RWPE2 (cell line): ENCODE results near the gene CACNA2D4.

Experiments
- ATAC-seq: fragments of 200-7000 bp; cut with Tn5 transposase; 3 replicates; pipeline ENCODE4 v1.9.1; 2021; ENCODE audit warnings: low read depth
- DNase-seq: peaks from one replicate; pipeline ENCODE4 v3.0.0-alpha.2; 2020; ENCODE audit warnings: low spot score
- H3K27ac ChIP-seq: fragments of 450-650 bp; 2 replicates; pipeline ENCODE4 v1.5.1; 2017; ENCODE audit warnings: mild to moderate bottlenecking; ENCODE audit not compliant: poor library complexity, severe bottlenecking
- H3K27me3 ChIP-seq: fragments of 250-450 bp; sonication (Bioruptor Pico); 2 replicates; pipeline ENCODE4 v1.5.1; 2021; ENCODE audit warnings: mild to moderate bottlenecking, moderate library complexity; ENCODE audit not compliant: insufficient read depth, poor library complexity, severe bottlenecking
- H3K36me3 ChIP-seq: fragments of 250-450 bp; sonication (Bioruptor Pico); 2 replicates; pipeline ENCODE4 v1.5.1; 2020; ENCODE audit warnings: low read depth, mild to moderate bottlenecking, moderate library complexity
- H3K4me1 ChIP-seq: fragments of 250-450 bp; sonication (Bioruptor Pico); 2 replicates; pipeline ENCODE4 v1.5.1; 2021; ENCODE audit warnings: mild to moderate bottlenecking, moderate library complexity; ENCODE audit not compliant: insufficient read depth, poor library complexity, severe bottlenecking
- H3K4me3 ChIP-seq: fragments of 250-450 bp; sonication (Bioruptor Pico); 2 replicates; pipeline ENCODE4 v1.5.1; 2021; ENCODE audit warnings: mild to moderate bottlenecking, moderate library complexity; ENCODE audit not compliant: severe bottlenecking
- H3K9me3 ChIP-seq: fragments of 250-450 bp; sonication (Bioruptor Pico); 2 replicates; pipeline ENCODE4 v1.5.1; 2021; ENCODE audit warnings: mild to moderate bottlenecking, moderate library complexity; ENCODE audit not compliant: severe bottlenecking
- TF ChIP-seq, protein P1 (sequence below): fragments of 450-650 bp; IDR thresholded peaks from one replicate; pipeline ENCODE4 v1.5.1; 2017; ENCODE audit warnings: mild to moderate bottlenecking, moderate library complexity; ENCODE audit not compliant: poor library complexity, severe bottlenecking

The CACNA2D4 gene

DNA sequence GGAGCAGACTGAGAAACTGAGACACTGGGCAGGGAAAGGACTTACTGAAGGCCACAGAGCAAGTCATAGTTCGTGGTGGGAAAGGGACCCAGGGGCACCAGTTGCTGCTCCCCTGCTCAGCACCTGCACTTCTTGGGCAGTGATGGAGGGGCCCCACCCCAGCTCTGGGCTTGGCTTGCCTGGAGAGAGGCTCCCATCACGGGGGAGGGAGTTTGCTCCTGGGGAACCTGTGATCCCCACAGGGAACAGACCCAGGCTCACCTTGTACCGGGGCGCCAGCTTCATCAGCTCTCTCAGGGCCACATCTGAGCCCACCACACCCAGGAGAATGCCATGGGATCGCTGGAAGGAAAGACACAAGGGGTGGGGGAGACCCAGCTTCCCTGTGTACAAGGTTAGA lies 39.8 kb downstream of the CACNA2D4 start:
- DNase-seq = no peak
- Histone ChIP-seq H3K4me3 (no peak overlapping the region), H3K36me3 (no peaks in the 10 kb centered on the region), H3K27me3 (peaks cover 46% of the 10 kb centered on the region), H3K4me1 (no peaks in the 10 kb centered on the region), H3K9me3 (no peaks in the 10 kb centered on the region), H3K27ac (no peak overlapping the region)
- TF ChIP-seq, protein P1, sequence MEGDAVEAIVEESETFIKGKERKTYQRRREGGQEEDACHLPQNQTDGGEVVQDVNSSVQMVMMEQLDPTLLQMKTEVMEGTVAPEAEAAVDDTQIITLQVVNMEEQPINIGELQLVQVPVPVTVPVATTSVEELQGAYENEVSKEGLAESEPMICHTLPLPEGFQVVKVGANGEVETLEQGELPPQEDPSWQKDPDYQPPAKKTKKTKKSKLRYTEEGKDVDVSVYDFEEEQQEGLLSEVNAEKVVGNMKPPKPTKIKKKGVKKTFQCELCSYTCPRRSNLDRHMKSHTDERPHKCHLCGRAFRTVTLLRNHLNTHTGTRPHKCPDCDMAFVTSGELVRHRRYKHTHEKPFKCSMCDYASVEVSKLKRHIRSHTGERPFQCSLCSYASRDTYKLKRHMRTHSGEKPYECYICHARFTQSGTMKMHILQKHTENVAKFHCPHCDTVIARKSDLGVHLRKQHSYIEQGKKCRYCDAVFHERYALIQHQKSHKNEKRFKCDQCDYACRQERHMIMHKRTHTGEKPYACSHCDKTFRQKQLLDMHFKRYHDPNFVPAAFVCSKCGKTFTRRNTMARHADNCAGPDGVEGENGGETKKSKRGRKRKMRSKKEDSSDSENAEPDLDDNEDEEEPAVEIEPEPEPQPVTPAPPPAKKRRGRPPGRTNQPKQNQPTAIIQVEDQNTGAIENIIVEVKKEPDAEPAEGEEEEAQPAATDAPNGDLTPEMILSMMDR = no peak
- no peak for ATAC-seq

DNA sequence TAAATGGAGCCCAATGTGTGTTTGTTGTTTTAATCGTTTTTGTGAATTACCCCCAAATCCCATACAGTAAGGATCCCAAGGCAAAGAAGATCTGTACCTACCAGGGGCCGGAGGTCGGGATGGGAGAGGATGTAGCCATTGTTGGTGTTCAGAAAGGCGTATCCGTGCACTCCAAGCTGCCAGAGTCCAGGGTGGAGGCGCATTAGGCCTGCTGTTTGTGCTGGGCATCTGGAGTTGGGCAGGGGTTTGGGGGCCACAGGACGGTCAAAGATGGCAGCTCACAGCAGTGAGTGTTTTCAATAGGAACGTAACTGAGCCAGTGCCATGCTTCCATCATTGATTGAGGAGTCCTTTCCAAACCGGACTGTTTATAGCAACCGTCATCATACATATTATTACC lies 40.2 kb downstream of the CACNA2D4 start:
- Histone ChIP-seq H3K4me3 (no peak overlapping the region), H3K27ac (no peak overlapping the region), H3K36me3 (no peaks in the 10 kb centered on the region), H3K9me3 (no peaks in the 10 kb centered on the region), H3K4me1 (no peaks in the 10 kb centered on the region), H3K27me3 (peaks cover 46% of the 10 kb centered on the region)
- TF ChIP-seq, protein P1 = no peak
- DNase-seq (no peak), ATAC-seq (no peak)

DNA sequence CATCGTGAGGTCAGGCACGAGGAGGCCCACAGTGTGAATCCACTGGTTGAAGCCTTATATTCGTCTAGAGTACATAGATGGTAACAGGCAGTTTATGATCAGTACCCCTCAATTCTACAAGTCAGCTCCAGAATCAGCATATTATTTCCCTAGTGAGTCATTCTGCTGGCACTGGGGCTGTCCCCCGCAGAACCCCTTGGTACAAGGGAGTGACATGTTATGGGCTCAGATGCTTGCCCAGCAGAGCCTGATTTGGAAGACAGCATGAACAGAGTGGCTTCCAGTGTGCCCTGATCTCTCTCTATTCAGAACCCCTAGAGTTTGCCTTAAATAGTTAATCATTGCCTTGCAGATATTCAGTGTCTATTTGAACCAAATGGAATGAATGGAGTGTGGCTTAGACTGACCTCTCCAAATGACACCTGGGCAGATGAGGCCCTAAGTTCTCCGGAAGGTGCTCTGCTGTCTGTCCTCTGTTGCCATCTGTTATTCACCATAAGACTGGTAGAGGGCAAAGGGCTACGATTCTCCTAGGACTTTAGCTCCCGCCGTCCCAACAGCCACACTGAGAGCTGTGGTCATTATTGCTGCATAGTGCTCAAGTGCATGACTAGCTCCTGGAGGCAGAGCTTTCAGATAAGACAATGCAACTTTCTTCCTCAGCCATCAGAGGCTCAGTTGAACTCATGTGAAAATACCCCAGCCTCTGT lies 41.1 kb downstream of the CACNA2D4 start:
- DNase-seq (no peak), ATAC-seq (no peak)
- H3K27me3 ChIP-seq = peaks cover 46% of the 10 kb centered on the region
- no peaks in the 10 kb centered on the region for H3K9me3 ChIP-seq
- TF ChIP-seq, protein P1 = no peak
- H3K27ac ChIP-seq = no peak overlapping the region
- no peaks in the 10 kb centered on the region for H3K4me1 ChIP-seq
- H3K36me3 ChIP-seq = no peaks in the 10 kb centered on the region
- no peak overlapping the region for H3K4me3 ChIP-seq

DNA sequence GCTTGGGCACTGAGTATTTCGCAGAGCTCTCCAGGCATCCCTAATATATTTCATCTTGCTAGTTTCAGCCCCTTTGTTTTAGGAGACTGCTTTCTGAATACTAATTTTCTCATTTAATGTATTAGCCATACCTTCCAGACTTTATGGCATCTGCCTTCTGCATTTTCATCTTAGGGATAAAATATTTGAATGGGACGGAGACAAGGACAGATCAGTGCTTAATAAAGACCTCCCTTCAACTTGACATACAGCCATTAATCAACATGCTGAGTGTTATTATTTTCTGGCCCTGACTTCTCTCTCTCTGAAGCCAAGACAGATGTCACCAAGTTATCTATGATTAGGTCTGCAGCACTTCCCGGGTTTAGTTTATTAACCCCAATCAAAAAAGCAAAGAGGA lies 42.4 kb downstream of the CACNA2D4 start:
- TF ChIP-seq, protein P1 = no peak
- no peak overlapping the region for H3K27ac ChIP-seq
- no peaks in the 10 kb centered on the region for H3K9me3 ChIP-seq
- no peaks in the 10 kb centered on the region for H3K4me1 ChIP-seq
- peaks cover 39% of the 10 kb centered on the region for H3K27me3 ChIP-seq
- no peak overlapping the region for H3K4me3 ChIP-seq
- ATAC-seq (no peak), DNase-seq (no peak)
- H3K36me3 ChIP-seq = no peaks in the 10 kb centered on the region

DNA sequence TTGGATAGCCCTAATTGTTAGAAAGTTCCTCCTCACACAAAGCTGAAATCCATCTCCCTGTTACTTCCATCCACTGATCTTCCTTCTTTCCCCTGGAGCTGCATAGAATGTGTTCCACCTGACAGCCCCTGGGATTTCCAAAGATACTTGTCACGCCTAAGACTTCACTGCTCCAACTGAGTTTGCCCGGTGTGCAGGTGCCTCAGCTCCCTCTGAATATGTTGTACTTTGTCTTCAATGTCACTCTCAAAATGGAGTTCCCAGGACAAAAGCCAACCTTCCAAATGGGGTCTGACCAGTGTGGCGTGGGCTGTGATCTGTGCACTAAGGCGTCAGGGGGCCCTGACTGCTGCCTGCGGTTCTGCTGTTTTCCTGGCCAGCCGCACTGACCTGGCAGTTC lies 42.8 kb downstream of the CACNA2D4 start:
- Histone ChIP-seq H3K27me3 (peaks cover 34% of the 10 kb centered on the region), H3K4me1 (no peaks in the 10 kb centered on the region), H3K4me3 (no peak overlapping the region), H3K27ac (no peak overlapping the region), H3K9me3 (no peaks in the 10 kb centered on the region), H3K36me3 (no peaks in the 10 kb centered on the region)
- DNase-seq (no peak), ATAC-seq (no peak)
- TF ChIP-seq, protein P1 = no peak
